HFFc6 (cell line): ENCODE data around the gene CLDN3. TPM values are rescaled to one million over a fixed set of nuclear protein-coding genes. Genes with fewer than 3 reads are reported as not detected.
"Not testable (repeated sequence)": the region's sequence is repeated elsewhere in the genome, so short reads cannot be mapped to it uniquely, and the experiment has no call there.

Experiments
- DNase-seq: peaks from one replicate; pipeline ENCODE4 v3.0.0-alpha.2; 2018
- H3K27ac Mint-ChIP-seq: 2 replicates; pipeline ENCODE4 v1.8.0; 2020; ENCODE audit warnings: mild to moderate bottlenecking, mixed read lengths
- H3K27me3 Mint-ChIP-seq: 2 replicates; pipeline ENCODE4 v1.8.0; 2021; ENCODE audit warnings: mild to moderate bottlenecking, moderate library complexity, mixed read lengths; ENCODE audit not compliant: insufficient read depth
- H3K36me3 Mint-ChIP-seq: 2 replicates; pipeline ENCODE4 v1.8.0; 2021; ENCODE audit warnings: low read depth, mixed read lengths
- H3K4me1 Mint-ChIP-seq: 2 replicates; pipeline ENCODE4 v1.8.0; 2020; ENCODE audit warnings: low read depth, mixed read lengths
- H3K4me3 Mint-ChIP-seq: 2 replicates; pipeline ENCODE4 v1.8.0; 2020; ENCODE audit warnings: mild to moderate bottlenecking, moderate library complexity, mixed read lengths
- H3K9me3 Mint-ChIP-seq: 2 replicates; pipeline ENCODE4 v1.8.0; 2020; ENCODE audit warnings: mild to moderate bottlenecking, mixed read lengths
- CTCF ChIP-seq: fragments of 200-600 bp; sonication (generic); IDR thresholded peaks from 2 replicates; pipeline ENCODE4 v1.5.0; 2021; ENCODE audit warnings: antibody characterized with exemption, mild to moderate bottlenecking
- total RNA-seq, 6 experiments: library from RNA; stranded (reverse); fragmentation: NEBNext Ultra II Directional; extraction: Animal tissue kit (Norgen Biotek cat#: 25700); gene quantifications; 2 replicates in 1 of 6; 3 replicates in 5 of 6; pipeline ENCODE4 v1.2.3, GENCODE V29; 2021

CLDN3 gene
- total RNA-seq, 6 experiments from 2014 or later, result not detected

DNA sequence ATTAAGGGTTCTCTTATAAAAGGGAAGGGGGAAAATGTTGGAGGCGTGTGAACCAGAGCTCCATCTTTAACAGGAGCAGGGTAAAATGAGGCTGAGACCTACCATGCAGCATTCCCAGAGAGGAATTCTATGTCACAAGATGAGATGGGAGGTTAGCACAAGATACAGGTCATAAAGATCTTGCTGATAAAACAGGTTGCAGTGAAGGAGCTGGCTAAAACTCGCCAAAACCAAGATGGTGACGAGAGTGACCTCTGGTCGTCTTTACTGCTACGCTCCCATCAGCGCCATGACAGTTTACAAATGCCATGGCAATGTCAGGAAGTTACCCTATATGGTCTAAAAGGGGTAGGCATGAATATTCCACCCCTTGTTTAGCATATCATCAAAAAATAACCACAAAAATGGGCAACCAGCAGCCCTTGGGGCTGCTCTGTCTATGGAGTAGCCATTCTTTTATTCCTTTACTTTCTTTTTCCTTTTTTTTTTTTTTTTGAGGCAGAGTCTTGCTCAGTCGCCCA lies 21.2 kb upstream of the CLDN3 start:
- peaks cover 14% of the 10 kb centered on the region for H3K27me3 Mint-ChIP-seq
- not testable (repeated sequence) for H3K4me1 Mint-ChIP-seq, H3K4me3 Mint-ChIP-seq, H3K27ac Mint-ChIP-seq, H3K9me3 Mint-ChIP-seq, H3K36me3 Mint-ChIP-seq, DNase-seq

- DNase-seq, result no peak
- Mint-ChIP-seq H3K27me3 (peaks cover 14% of the 10 kb centered on the region), H3K4me1 (no peaks in the 10 kb centered on the region), H3K36me3 (no peaks in the 10 kb centered on the region), H3K4me3 (no peak overlapping the region), H3K9me3 (no peaks in the 10 kb centered on the region; the same call in 1 of the 2 replicates), H3K27ac (no peak overlapping the region)
- TF ChIP-seq CTCF, result no peak
Observed at GRCh38 chr7:73789051-73789450, 19.0 kb upstream of the CLDN3 start.

- H3K4me1 Mint-ChIP-seq, DNase-seq, H3K9me3 Mint-ChIP-seq, H3K27ac Mint-ChIP-seq, H3K27me3 Mint-ChIP-seq, H3K4me3 Mint-ChIP-seq, H3K36me3 Mint-ChIP-seq: not testable (repeated sequence)
Observed at GRCh38 chr7:73787786-73788048, 17.6 kb upstream of the CLDN3 start.

DNA sequence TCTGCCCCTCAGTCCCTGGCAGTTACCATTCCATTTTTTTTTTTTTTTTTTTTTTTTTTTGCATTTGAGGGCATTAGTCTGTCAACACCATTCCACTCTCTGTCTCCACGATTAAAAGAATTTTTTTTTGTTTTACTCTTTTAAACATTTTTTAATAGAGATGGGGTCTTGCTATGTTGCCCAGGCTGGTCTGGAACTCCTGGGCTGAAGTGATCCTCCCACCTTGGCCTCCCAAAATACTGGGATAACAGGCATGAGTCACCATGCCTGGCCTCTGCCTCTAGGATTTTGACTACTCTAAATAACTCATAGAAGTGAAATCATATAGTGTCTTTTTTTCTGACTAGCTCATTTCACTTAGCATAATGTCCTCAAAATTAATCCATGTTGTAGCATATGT lies 16.5 kb upstream of the CLDN3 start:
- no peak overlapping the region for H3K4me3 Mint-ChIP-seq

GRCh38 chr7:73779517-73779916 lies 9.4 kb upstream of the CLDN3 start:
- Mint-ChIP-seq H3K9me3 (no peaks in the 10 kb centered on the region), H3K4me3 (no peak overlapping the region), H3K27me3 (peaks cover 2% of the 10 kb centered on the region; the same call in 1 of the 2 replicates), H3K4me1 (peaks cover 9% of the 10 kb centered on the region), H3K27ac (no peak overlapping the region), H3K36me3 (peaks cover 5% of the 10 kb centered on the region; the same call in 1 of the 2 replicates)
- no peak for TF ChIP-seq CTCF
- no peak for DNase-seq

More for the DNA sequence above, 16.5 kb upstream of the CLDN3 start:
- 0 out of 2 replicates have a peak, but pooled peaks cover under 1% of the 10 kb centered on the region for H3K36me3 Mint-ChIP-seq
- no peaks in the 10 kb centered on the region for H3K4me1 Mint-ChIP-seq
- no peak for TF ChIP-seq CTCF
- no peak overlapping the region for H3K27ac Mint-ChIP-seq
- H3K27me3 Mint-ChIP-seq, result peaks cover 2% of the 10 kb centered on the region; the same call in 1 of the 2 replicates
- H3K9me3 Mint-ChIP-seq, result no peaks in the 10 kb centered on the region
- DNase-seq, result no peak

- no peaks in the 10 kb centered on the region for H3K9me3 Mint-ChIP-seq
- TF ChIP-seq CTCF, result no peak
- DNase-seq, result no peak
- H3K36me3 Mint-ChIP-seq, result peaks cover 5% of the 10 kb centered on the region; the same call in 1 of the 2 replicates
- H3K27me3 Mint-ChIP-seq, result peaks cover 2% of the 10 kb centered on the region; the same call in 1 of the 2 replicates
- no peak overlapping the region for H3K27ac Mint-ChIP-seq
- H3K4me3 Mint-ChIP-seq, result no peak overlapping the region
- peaks cover 15% of the 10 kb centered on the region for H3K4me1 Mint-ChIP-seq
Observed at GRCh38 chr7:73778801-73779389, 8.8 kb upstream of the CLDN3 start.
